ENCODE measurements around the gene PVR.
"Not testable (repeated sequence)": the region's sequence is repeated elsewhere in the genome, so short reads cannot be mapped to it uniquely, and the experiment has no call there.

The PVR gene

DNA sequence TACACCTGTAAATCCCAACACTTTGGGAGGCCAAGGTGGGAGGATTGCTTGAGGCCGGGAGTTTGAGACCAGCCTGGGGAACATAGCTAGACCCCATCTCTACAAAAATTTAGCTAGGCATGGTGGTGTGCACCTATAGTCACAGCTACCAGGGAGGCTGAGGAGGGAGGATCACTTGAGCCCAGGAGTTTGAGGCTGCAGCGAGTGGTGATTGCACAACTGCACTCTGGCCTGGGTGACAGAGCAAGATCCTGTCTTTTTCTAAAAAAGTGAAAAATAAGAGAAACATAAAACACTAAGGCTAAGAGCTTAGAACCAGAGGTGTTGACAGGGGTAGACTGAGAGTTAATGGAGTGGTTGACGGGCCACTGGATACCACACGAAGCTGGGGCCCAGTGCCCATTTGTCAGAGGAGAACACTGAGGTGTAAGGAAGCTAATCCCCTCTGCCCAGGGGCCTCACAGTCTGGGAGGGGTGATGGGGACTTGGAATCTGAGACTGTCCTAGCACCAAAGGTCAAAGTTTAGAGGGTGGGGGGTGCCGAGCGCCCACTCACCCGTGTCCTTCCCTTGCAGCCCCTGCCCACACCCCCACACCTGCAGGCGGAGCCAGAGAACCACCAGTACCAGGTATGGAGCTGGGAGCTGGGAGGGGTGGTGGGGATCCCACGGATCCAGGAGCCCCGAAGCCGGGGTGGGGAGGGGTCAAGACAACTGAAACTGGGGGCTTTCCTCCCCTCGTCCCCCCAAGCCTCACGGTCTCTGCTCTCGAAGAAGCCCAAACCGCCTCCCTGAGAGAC is 38.5 kb downstream of the PVR start:
- H2BK5ac ChIP-seq (ENCODE audit: low read depth, low read length, poor library complexity), result no peak overlapping the region
- peaks cover 4 to 7% of the 10 kb centered on the region in 2 experiments for H3K4me1 ChIP-seq (ENCODE audit: control insufficient read depth in 1 of 2, insufficient read depth in 2 of 2, low read length in 2 of 2)
- no peaks in the 10 kb centered on the region for H3K27me3 ChIP-seq (ENCODE audit: insufficient read depth, low read length)
- no peak overlapping the region for H3K23ac ChIP-seq (ENCODE audit: low read length)
- no peak overlapping the region for H3K4me2 ChIP-seq (ENCODE audit: low read length)
- H4K8ac ChIP-seq (ENCODE audit: low read depth, low read length), result no peak overlapping the region
- H3K79me1 ChIP-seq (ENCODE audit: low read length), result peaks cover under 1% of the 10 kb centered on the region
- H3K36me3 ChIP-seq (ENCODE audit: control insufficient read depth in 1 of 2, insufficient read depth in 2 of 2, low read length in 2 of 2), result no peaks in the 10 kb centered on the region
- no peak overlapping the region for H3K14ac ChIP-seq (ENCODE audit: low read length)
- H3K79me2 ChIP-seq (ENCODE audit: control insufficient read depth, insufficient read depth, low read length, poor library complexity), result no peaks in the 10 kb centered on the region
- no peak overlapping the region for H3K4ac ChIP-seq (ENCODE audit: low read depth, low read length)
- no peaks in the 10 kb centered on the region for H3K9me3 ChIP-seq (ENCODE audit: insufficient read depth, low read depth, low read length)
- DNase-seq, result no peak
- H4K91ac ChIP-seq (ENCODE audit: low read depth, low read length), result no peak overlapping the region
- no peak overlapping the region for H3K4me3 ChIP-seq (ENCODE audit: low read depth, low read length)
- H2AK5ac ChIP-seq (ENCODE audit: low read length), result no peak overlapping the region
- no peak overlapping the region for H3K9ac ChIP-seq (ENCODE audit: low read length)
- no peak overlapping the region for H4K12ac ChIP-seq (ENCODE audit: low read depth, low read length)
- no peak overlapping the region for H2AFZ ChIP-seq (ENCODE audit: insufficient read depth, low read length, poor library complexity)
- no peak overlapping the region for H3K18ac ChIP-seq (ENCODE audit: low read length)
- H3K27ac ChIP-seq (ENCODE audit: low read depth, low read length), result no peak overlapping the region
- H2BK12ac ChIP-seq (ENCODE audit: low read length), result no peak overlapping the region
- H2BK120ac ChIP-seq (ENCODE audit: insufficient read depth, low read length, poor library complexity), result no peak overlapping the region
- WGBS (ENCODE audit: extremely low coverage, insufficient coverage, insufficient read length), result no CpG with 5 or more reads among the region's 15 CpGs

DNA sequence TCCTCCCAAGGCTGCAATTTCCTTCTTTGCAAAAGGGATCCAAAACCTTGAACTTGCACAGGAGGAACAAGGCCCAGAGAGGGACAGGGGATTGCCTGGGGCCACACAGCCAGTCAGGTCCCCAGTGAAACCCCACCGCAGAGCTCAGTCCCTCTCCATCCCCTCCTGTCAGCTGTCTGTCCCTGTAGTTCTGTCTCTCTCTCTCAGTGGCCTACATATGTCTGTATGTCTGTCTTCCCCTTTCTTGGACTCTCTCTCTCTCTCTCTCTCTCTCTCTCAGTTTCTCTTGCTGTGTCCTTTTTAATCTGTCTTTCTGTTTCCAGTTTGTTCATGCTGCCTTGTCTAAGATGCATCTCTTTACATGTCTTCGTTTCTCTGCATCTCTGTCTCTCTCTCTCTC is 39.1 kb downstream of the PVR start:
- Histone ChIP-seq H3K4ac (ENCODE audit: low read depth, low read length) (no peak overlapping the region), H3K79me1 (ENCODE audit: low read length) (no peaks in the 10 kb centered on the region), H2BK120ac (ENCODE audit: insufficient read depth, low read length, poor library complexity) (no peak overlapping the region), H3K27ac (ENCODE audit: low read depth, low read length) (no peak overlapping the region), H3K23ac (ENCODE audit: low read length) (no peak overlapping the region), H3K4me1 (ENCODE audit: control insufficient read depth in 1 of 2, insufficient read depth in 2 of 2, low read length in 2 of 2) (peaks cover 4% of the 10 kb centered on the region in 2 experiments), H3K79me2 (ENCODE audit: control insufficient read depth, insufficient read depth, low read length, poor library complexity) (no peaks in the 10 kb centered on the region), H4K8ac (ENCODE audit: low read depth, low read length) (no peak overlapping the region), H3K14ac (ENCODE audit: low read length) (no peak overlapping the region), H2AK5ac (ENCODE audit: low read length) (no peak overlapping the region), H4K12ac (ENCODE audit: low read depth, low read length) (no peak overlapping the region), H3K27me3 (ENCODE audit: insufficient read depth, low read length) (no peaks in the 10 kb centered on the region), H3K9ac (ENCODE audit: low read length) (no peak overlapping the region), H3K4me3 (ENCODE audit: low read depth, low read length) (no peak overlapping the region), H4K91ac (ENCODE audit: low read depth, low read length) (no peak overlapping the region), H3K9me3 (ENCODE audit: insufficient read depth, low read depth, low read length) (no peaks in the 10 kb centered on the region), H2BK5ac (ENCODE audit: low read depth, low read length, poor library complexity) (no peak overlapping the region), H2AFZ (ENCODE audit: insufficient read depth, low read length, poor library complexity) (no peak overlapping the region), H2BK12ac (ENCODE audit: low read length) (no peak overlapping the region), H3K36me3 (ENCODE audit: control insufficient read depth in 1 of 2, insufficient read depth in 2 of 2, low read length in 2 of 2) (no peaks in the 10 kb centered on the region), H3K18ac (ENCODE audit: low read length) (no peak overlapping the region), H3K4me2 (ENCODE audit: low read length) (no peak overlapping the region)
- no CpG with 5 or more reads among the region's 2 CpGs for WGBS (ENCODE audit: extremely low coverage, insufficient coverage, insufficient read length)
- DNase-seq, result no peak

DNA sequence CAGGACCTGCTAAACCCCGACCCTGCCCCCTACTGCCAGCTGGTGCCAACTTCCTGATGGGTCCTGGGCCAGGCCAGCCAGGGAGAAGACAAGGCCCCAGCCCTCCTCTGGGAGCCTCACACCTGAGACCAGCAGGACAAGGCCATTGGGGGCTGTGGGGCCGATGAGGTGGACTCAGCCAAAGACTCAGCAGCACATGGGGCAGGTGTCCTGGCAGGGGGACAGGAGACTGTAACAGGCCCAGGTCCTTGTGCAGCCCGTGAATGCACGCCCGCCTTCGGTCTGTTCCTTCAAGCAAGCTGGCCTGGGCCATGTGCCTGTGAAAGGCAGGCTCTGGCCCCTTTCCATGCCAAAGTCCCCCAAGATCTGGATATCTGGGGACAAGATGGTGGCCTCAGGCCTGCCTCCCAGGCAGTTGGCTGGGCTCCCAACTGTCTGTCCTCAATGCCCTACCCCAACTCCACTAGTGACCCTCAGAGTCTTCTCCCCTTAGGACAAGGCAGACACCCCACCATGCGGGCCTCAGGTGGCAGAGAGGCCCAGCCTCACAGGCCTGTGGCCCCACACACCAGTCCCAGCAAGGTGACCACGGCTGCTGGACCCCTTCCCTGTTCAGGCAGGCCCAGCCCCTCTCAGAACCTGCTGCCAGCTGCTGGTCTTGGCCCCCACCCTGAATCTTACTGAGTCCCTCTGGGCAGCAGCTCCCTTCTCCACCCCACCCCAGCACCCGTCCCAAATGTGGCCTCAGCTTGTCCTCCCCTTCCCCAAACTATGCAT is 39.9 kb downstream of the PVR start:
- Histone ChIP-seq H3K4me2 (ENCODE audit: low read length) (no peak overlapping the region), H3K27ac (ENCODE audit: low read depth, low read length) (no peak overlapping the region), H3K27me3 (ENCODE audit: insufficient read depth, low read length) (no peaks in the 10 kb centered on the region), H3K4me1 (ENCODE audit: control insufficient read depth in 1 of 2, insufficient read depth in 2 of 2, low read length in 2 of 2) (no peaks in the 10 kb centered on the region), H3K9me3 (ENCODE audit: insufficient read depth, low read depth, low read length) (no peaks in the 10 kb centered on the region), H4K12ac (ENCODE audit: low read depth, low read length) (no peak overlapping the region), H3K79me1 (ENCODE audit: low read length) (no peaks in the 10 kb centered on the region), H3K4ac (ENCODE audit: low read depth, low read length) (no peak overlapping the region), H2BK120ac (ENCODE audit: insufficient read depth, low read length, poor library complexity) (no peak overlapping the region), H4K91ac (ENCODE audit: low read depth, low read length) (no peak overlapping the region), H3K18ac (ENCODE audit: low read length) (no peak overlapping the region), H3K9ac (ENCODE audit: low read length) (no peak overlapping the region), H4K8ac (ENCODE audit: low read depth, low read length) (no peak overlapping the region), H3K36me3 (ENCODE audit: control insufficient read depth in 1 of 2, insufficient read depth in 2 of 2, low read length in 2 of 2) (no peaks in the 10 kb centered on the region), H3K23ac (ENCODE audit: low read length) (no peak overlapping the region), H3K4me3 (ENCODE audit: low read depth, low read length) (no peak overlapping the region), H2BK12ac (ENCODE audit: low read length) (no peak overlapping the region), H3K79me2 (ENCODE audit: control insufficient read depth, insufficient read depth, low read length, poor library complexity) (no peaks in the 10 kb centered on the region), H2BK5ac (ENCODE audit: low read depth, low read length, poor library complexity) (no peak overlapping the region), H3K14ac (ENCODE audit: low read length) (no peak overlapping the region), H2AK5ac (ENCODE audit: low read length) (no peak overlapping the region), H2AFZ (ENCODE audit: insufficient read depth, low read length, poor library complexity) (no peak overlapping the region)
- DNase-seq, result no peak
- no CpG with 5 or more reads among the region's 9 CpGs for WGBS (ENCODE audit: extremely low coverage, insufficient coverage, insufficient read length)

DNA sequence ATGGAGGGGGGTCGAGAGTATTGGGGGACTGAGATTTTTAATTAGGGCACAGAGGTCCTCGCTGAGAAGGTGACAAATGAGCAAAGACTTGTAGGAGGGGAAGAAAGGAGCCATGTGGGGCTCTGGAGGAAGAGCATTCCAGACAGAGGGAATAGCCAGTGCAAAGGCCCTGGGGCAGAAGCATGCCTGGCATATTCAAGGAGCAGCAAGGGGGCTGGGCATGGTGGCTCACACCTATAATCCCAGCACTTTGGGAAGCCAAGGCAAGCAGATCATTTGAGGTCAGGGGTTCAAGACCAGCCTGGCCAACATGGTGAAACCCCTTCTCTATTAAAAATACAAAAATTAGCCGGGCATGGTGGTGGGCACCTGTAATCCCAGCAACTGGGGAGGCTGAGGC is 40.7 kb downstream of the PVR start:
- not testable (repeated sequence) for H3K79me2 ChIP-seq (ENCODE audit: control insufficient read depth, insufficient read depth, low read length, poor library complexity); H3K4ac ChIP-seq (ENCODE audit: low read depth, low read length); H2BK12ac ChIP-seq (ENCODE audit: low read length); H4K91ac ChIP-seq (ENCODE audit: low read depth, low read length); H3K4me3 ChIP-seq (ENCODE audit: low read depth, low read length); H3K9me3 ChIP-seq (ENCODE audit: insufficient read depth, low read depth, low read length); H2BK120ac ChIP-seq (ENCODE audit: insufficient read depth, low read length, poor library complexity); H4K12ac ChIP-seq (ENCODE audit: low read depth, low read length); H2AFZ ChIP-seq (ENCODE audit: insufficient read depth, low read length, poor library complexity); H2AK5ac ChIP-seq (ENCODE audit: low read length); H3K9ac ChIP-seq (ENCODE audit: low read length); H3K23ac ChIP-seq (ENCODE audit: low read length); H3K79me1 ChIP-seq (ENCODE audit: low read length); H3K4me1 ChIP-seq (ENCODE audit: control insufficient read depth in 1 of 2, insufficient read depth in 2 of 2, low read length in 2 of 2); H3K18ac ChIP-seq (ENCODE audit: low read length); H3K4me2 ChIP-seq (ENCODE audit: low read length); H4K8ac ChIP-seq (ENCODE audit: low read depth, low read length); H3K27ac ChIP-seq (ENCODE audit: low read depth, low read length); DNase-seq; H3K36me3 ChIP-seq (ENCODE audit: control insufficient read depth in 1 of 2, insufficient read depth in 2 of 2, low read length in 2 of 2); H3K27me3 ChIP-seq (ENCODE audit: insufficient read depth, low read length); H3K14ac ChIP-seq (ENCODE audit: low read length); H2BK5ac ChIP-seq (ENCODE audit: low read depth, low read length, poor library complexity)
- 100% methylated on average over 1 of the region's 3 CpGs for WGBS (ENCODE audit: extremely low coverage, insufficient coverage, insufficient read length)

Measured in trophoblast cell (in vitro differentiated cells and primary cell).